Stimulated activated CD4-positive, alpha-beta T cell treated with anti-CD3 and anti-CD28 coated beads, Interleukin-15, amount 100 ng/mL, for 48 hours (primary cell): ENCODE results near the gene MCOLN1.
"Not testable (repeated sequence)": the region's sequence is repeated elsewhere in the genome, so short reads cannot be mapped to it uniquely, and the experiment has no call there.

ENCODE experiments used
- DNase-seq, 2 donors: peaks; one replicate each; pipeline ENCODE4 v3.0.0-alpha.2; 2020; ENCODE audit warnings: low read depth in 2 of 2

MCOLN1 gene

GRCh38 chr19:7575434-7576040, 53.1 kb downstream of the MCOLN1 start:
- no peak for DNase-seq

- DNase-seq, result not testable (repeated sequence)
Observed at GRCh38 chr19:7577422-7577821, 55.0 kb downstream of the MCOLN1 start.

- DNase-seq, result no peak
Observed at GRCh38 chr19:7578127-7578526, 55.7 kb downstream of the MCOLN1 start.

- no peak for DNase-seq
Observed at GRCh38 chr19:7579182-7579581, 56.8 kb downstream of the MCOLN1 start.

- DNase-seq, result no peak
Observed at GRCh38 chr19:7582446-7582845, 60.0 kb downstream of the MCOLN1 start.
